Skeletal muscle tissue (tissue), 4 donors: ENCODE results near the gene LCNL1. TPM values are rescaled to one million over a fixed set of nuclear protein-coding genes. Genes with fewer than 3 reads are reported as not detected.
A peak's percentile ranks its signal among the peaks of the same experiment; 100 is the strongest.

Experiments used
- H3K27ac ChIP-seq: one replicate; pipeline ENCODE4 v1.7.0; 2013; ENCODE audit warnings: mild to moderate bottlenecking, low read depth, low read length, inconsistent platforms
- H3K27me3 ChIP-seq, 3 donors: one replicate each; pipeline ENCODE4 v1.7.0; 2013; ENCODE audit warnings: low read length in 3 of 3; ENCODE audit not compliant: control insufficient read depth in 3 of 3, insufficient read depth in 3 of 3
- H3K36me3 ChIP-seq, 3 donors: one replicate each; pipeline ENCODE4 v1.7.0; 2013; ENCODE audit warnings: low read length in 3 of 3; ENCODE audit not compliant: control insufficient read depth in 3 of 3, insufficient read depth in 3 of 3
- H3K4me1 ChIP-seq, 3 donors: one replicate each; pipeline ENCODE4 v1.7.0; 2013; ENCODE audit warnings: low read length in 3 of 3, mild to moderate bottlenecking in 3 of 3; ENCODE audit not compliant: control insufficient read depth in 3 of 3, insufficient read depth in 3 of 3
- H3K4me3 ChIP-seq, 3 donors: one replicate each; pipeline ENCODE4 v1.7.0; 2013; ENCODE audit warnings: low read length in 3 of 3
- H3K9ac ChIP-seq, 3 donors: one replicate each; pipeline ENCODE4 v1.7.0; 2013; ENCODE audit warnings: low read length in 3 of 3, mild to moderate bottlenecking in 3 of 3, moderate library complexity in 2 of 3, low read depth in 1 of 3
- H3K9me3 ChIP-seq, 3 donors: one replicate each; pipeline ENCODE4 v1.7.0; 2013; ENCODE audit warnings: low read length in 3 of 3; ENCODE audit not compliant: control insufficient read depth in 3 of 3
- total RNA-seq: library from RNA; depleted of rRNA; stranded (reverse); fragments of >200 nt; gene quantifications from one replicate; pipeline ENCODE4 v1.2.3, GENCODE V29; 2014
- donor health status: Osteomylitis.

The LCNL1 gene
- total RNA-seq, 1 donor from 2014 or later, result under 0.01 TPM

GRCh38 chr9:136991993-136992818 is 9.4 kb downstream of the LCNL1 start, which contains the start of gene PAXX:
PAXX (plus strand) TSS chr9:136992422; CDS start chr9:136992444, 22 bp downstream.
- Histone ChIP-seq H3K9me3 (peaks cover 0 to 4% (median 0%) of the 10 kb centered on the region in 3 donors), H3K4me3 (peak within 1 kb of the TSS; percentile 83 to 84 (median 83)), H3K36me3 (peaks cover 3 to 6% (median 3%) of the 10 kb centered on the region in 3 donors), H3K4me1 (peaks cover 13 to 18% (median 15%) of the 10 kb centered on the region in 3 donors), H3K9ac (peak within 1 kb of the TSS; percentile 70 to 85 (median 85)), H3K27ac (peak within 1 kb of the TSS; percentile 19), H3K27me3 (peaks cover 5 to 18% (median 8%) of the 10 kb centered on the region in 3 donors)

- Histone ChIP-seq H3K9me3 (peaks cover 0 to 4% (median 0%) of the 10 kb centered on the region in 3 donors), H3K9ac (peak overlapping the region; percentile 70 to 85 (median 85)), H3K4me3 (peak overlapping the region; percentile 83 to 84 (median 83)), H3K27ac (peak overlapping the region; percentile 19), H3K27me3 (peaks cover 6 to 15% (median 11%) of the 10 kb centered on the region in 3 donors), H3K4me1 (peaks cover 13 to 18% (median 15%) of the 10 kb centered on the region in 3 donors), H3K36me3 (peaks cover 3 to 6% (median 3%) of the 10 kb centered on the region in 3 donors)
Measured at GRCh38 chr9:136992819-136993369, 10.1 kb downstream of the LCNL1 start.

- H3K27me3 ChIP-seq, result peaks cover 6 to 18% (median 15%) of the 10 kb centered on the region in 3 donors
- H3K9me3 ChIP-seq, result peaks cover 0 to 4% (median 0%) of the 10 kb centered on the region in 3 donors
- peaks cover 3 to 6% (median 3%) of the 10 kb centered on the region in 3 donors for H3K36me3 ChIP-seq
- peak overlapping the region in 1 of 3 donors; percentile 8 for H3K9ac ChIP-seq
- no peak overlapping the region for H3K4me3 ChIP-seq
- no peak overlapping the region for H3K27ac ChIP-seq
- peaks cover 13 to 18% (median 15%) of the 10 kb centered on the region in 3 donors for H3K4me1 ChIP-seq
Measured at GRCh38 chr9:136994180-136994887, 11.5 kb downstream of the LCNL1 start.

DNA sequence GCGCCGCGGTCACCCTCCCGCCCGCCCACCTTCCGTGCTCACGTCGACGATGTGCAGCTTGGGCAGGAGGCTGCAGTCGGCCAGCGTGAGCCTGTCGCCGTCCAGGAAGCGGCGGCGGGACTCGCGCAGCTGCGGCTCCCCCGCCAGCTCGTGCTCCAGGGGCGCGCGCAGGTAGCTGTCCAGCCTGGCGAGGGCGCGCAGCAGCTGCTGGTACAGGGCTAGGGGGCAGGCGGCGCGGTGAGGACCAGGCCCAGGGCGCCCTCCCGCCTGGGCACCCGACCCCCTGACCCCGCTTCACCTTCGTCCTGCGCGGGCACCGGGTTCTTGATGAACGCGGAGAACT is 12.1 kb downstream of the LCNL1 start:
- H3K4me3 ChIP-seq, result no peak overlapping the region
- H3K27ac ChIP-seq, result no peak overlapping the region
- H3K4me1 ChIP-seq, result peaks cover 13 to 18% (median 15%) of the 10 kb centered on the region in 3 donors
- H3K36me3 ChIP-seq, result peaks cover 3 to 6% (median 3%) of the 10 kb centered on the region in 3 donors
- no peak overlapping the region for H3K9ac ChIP-seq
- H3K27me3 ChIP-seq, result peaks cover 6 to 19% (median 15%) of the 10 kb centered on the region in 3 donors
- H3K9me3 ChIP-seq, result peaks cover 0 to 4% (median 0%) of the 10 kb centered on the region in 3 donors

DNA sequence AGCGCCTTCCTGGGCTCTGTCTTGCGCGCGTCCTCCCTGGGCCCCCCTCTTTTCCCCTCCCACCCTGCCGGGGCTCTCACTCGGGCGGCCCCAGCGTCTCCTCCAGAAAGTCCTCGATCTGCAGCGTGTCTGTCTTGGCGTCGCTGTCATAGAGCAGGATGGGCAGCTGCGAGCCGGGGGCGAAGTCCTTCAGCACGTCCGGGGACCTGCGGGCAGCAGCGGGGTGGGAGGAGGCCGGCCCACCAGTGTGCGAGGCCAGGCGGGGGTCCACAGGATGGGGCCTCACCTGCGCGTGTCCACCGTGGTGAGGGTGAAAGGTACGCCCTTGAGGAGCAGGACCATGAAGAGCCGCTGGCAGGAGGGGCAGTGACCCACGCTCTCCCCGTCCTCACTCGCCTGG is 12.6 kb downstream of the LCNL1 start:
- H3K9me3 ChIP-seq, result peaks cover 0 to 2% (median 0%) of the 10 kb centered on the region in 3 donors
- H3K9ac ChIP-seq, result no peak overlapping the region
- H3K36me3 ChIP-seq, result peaks cover 3 to 6% (median 3%) of the 10 kb centered on the region in 3 donors
- H3K4me1 ChIP-seq, result peaks cover 13 to 18% (median 15%) of the 10 kb centered on the region in 3 donors
- no peak overlapping the region for H3K4me3 ChIP-seq
- H3K27ac ChIP-seq, result no peak overlapping the region
- H3K27me3 ChIP-seq, result peaks cover 6 to 19% (median 15%) of the 10 kb centered on the region in 3 donors

DNA sequence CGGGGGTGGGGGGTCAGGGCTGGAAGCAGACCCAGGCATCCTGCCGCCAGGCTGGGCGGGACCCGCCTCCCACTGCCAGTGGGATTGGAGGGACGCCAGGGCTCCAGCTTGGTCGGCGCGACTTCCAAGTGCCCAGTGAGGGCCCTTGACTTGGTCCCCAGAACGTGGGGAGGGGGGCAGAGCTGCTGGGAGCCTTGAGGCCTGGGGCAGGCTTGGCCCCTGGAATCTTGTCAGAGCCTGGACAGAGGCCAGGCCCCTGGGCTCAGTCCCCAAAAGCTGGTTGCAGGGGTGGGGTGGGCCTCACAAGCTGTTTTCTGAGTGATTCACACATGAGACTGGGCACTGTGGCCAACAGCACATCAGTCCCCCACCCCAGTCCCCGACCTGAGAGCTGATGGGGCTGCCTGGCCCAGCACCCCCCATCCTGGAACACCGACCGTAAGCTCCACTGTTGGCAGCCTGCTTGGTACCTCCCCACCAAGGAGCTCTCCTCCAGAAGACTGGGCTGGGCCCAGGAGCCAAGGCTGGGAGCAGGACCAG is 13.0 kb downstream of the LCNL1 start:
- H3K4me3 ChIP-seq, result no peak overlapping the region
- no peak overlapping the region for H3K27ac ChIP-seq
- peaks cover 6 to 19% (median 15%) of the 10 kb centered on the region in 3 donors for H3K27me3 ChIP-seq
- H3K4me1 ChIP-seq, result peaks cover 13 to 18% (median 15%) of the 10 kb centered on the region in 3 donors
- H3K36me3 ChIP-seq, result peaks cover 3 to 6% (median 3%) of the 10 kb centered on the region in 3 donors
- no peak overlapping the region for H3K9ac ChIP-seq
- H3K9me3 ChIP-seq, result no peaks in the 10 kb centered on the region

DNA sequence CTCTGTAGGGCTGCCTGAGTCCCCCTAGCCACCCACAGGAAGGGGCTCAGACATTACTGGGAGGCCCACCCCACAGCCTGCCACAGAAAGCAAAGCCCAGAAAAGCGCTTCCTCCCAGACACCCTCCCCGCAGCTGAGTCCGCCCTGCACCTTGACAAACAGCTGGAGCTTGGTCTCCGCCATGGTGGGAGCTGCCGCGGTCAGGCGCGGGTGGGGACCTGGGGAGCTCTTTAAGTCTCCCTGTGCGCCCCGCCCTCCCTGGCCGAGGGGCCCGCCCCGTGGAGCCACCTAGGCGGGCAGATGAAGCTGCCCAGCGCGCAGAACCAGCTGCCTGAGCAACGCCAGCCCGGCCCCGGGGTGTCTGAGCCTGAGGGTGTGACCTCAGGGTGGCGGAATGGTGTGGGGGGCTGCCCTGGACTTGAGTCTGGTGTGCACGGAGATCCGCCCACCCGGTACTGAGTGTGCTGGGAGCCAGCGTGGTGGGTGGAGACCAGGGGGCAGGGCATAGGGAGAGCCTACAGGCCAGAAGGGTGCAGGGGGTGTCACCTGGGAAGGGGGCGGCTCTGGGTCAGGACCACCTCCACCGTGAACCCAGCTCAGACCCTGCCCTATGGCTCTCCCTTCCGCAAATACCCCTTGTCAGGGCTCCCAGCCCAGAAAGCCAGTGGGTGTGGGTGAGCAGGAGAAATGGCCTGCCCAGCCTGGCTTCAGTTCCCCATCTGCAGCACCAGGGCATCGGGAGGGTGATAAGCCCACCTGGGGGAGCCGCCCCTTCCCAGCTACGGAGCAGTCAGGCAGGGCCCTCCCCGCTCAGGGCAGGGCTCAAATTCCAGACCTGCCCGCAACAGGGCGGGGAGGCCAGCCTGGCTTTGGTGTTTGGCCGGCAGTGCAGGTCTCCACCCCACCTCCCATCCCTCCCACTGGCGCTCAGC is 13.8 kb downstream of the LCNL1 start, which contains the start of gene CLIC3:
Gene CLIC3 (minus strand): TSS at position 208 of the 932 bp plus-strand sequence. CDS start 25 bp downstream, at position 183.
- H3K36me3 ChIP-seq, result peaks cover 3 to 6% (median 3%) of the 10 kb centered on the region in 3 donors
- H3K4me3 ChIP-seq, result no peak within 1 kb of the TSS
- H3K27me3 ChIP-seq, result peaks cover 6 to 19% (median 15%) of the 10 kb centered on the region in 3 donors
- H3K9ac ChIP-seq, result no peak within 1 kb of the TSS
- H3K9me3 ChIP-seq, result no peaks in the 10 kb centered on the region
- H3K4me1 ChIP-seq, result peaks cover 11 to 18% (median 13%) of the 10 kb centered on the region in 3 donors
- no peak within 1 kb of the TSS for H3K27ac ChIP-seq

- Histone ChIP-seq H3K27ac (no peak overlapping the region), H3K9ac (no peak overlapping the region), H3K27me3 (peaks cover 6 to 19% (median 15%) of the 10 kb centered on the region in 3 donors), H3K4me3 (no peak overlapping the region), H3K9me3 (no peaks in the 10 kb centered on the region), H3K36me3 (peaks cover 3 to 6% (median 3%) of the 10 kb centered on the region in 3 donors), H3K4me1 (peaks cover 11 to 18% (median 13%) of the 10 kb centered on the region in 3 donors)
Measured at GRCh38 chr9:136997371-136997770, 14.6 kb downstream of the LCNL1 start.
